Tibial nerve (tissue), 4 donors: Measurements from ENCODE around the gene LAMP2. TPM values are rescaled to one million over a fixed set of nuclear protein-coding genes. Genes with fewer than 3 reads are reported as not detected.

Experiments used
- DNase-seq, 2 donors: peaks; one replicate each; pipeline ENCODE4 v3.0.0-alpha.2; 2019; ENCODE audit warnings: low spot score in 2 of 2
- H3K27ac ChIP-seq, 4 donors: fragments of 200-600 bp; sonication (generic) in 3 of 4; one replicate each; pipeline ENCODE4 v1.5.1; 2017 to 2019; ENCODE audit warnings: mild to moderate bottlenecking in 1 of 4
- H3K27me3 ChIP-seq, 2 donors: fragments of 200-600 bp; sonication (generic) in 1 of 2; one replicate each; pipeline versions ENCODE4 v1.5.1 to v1.6.0; 2017 to 2019
- H3K36me3 ChIP-seq, 3 donors: fragments of 200-600 bp; sonication (generic); one replicate each; pipeline ENCODE4 v1.5.1; 2018 to 2019
- H3K4me1 ChIP-seq, 4 donors: fragments of 200-600 bp; sonication (generic) in 3 of 4; one replicate each; pipeline ENCODE4 v1.5.1; 2017 to 2019
- H3K4me3 ChIP-seq, 4 donors: fragments of 200-600 bp; sonication (generic) in 3 of 4; one replicate each; pipeline ENCODE4 v1.5.1; 2017 to 2019; ENCODE audit warnings: mild to moderate bottlenecking in 1 of 4, moderate library complexity in 1 of 4
- H3K9me3 ChIP-seq, 4 donors: fragments of 200-600 bp; sonication (generic) in 3 of 4; one replicate each; pipeline ENCODE4 v1.5.1; 2017 to 2019
- EP300 ChIP-seq, 2 donors: sonication (generic); formaldehyde crosslinking; IDR thresholded peaks; one replicate each; pipeline ENCODE4 v1.6.1; 2017; ENCODE audit warnings: antibody characterized with exemption in 2 of 2, mild to moderate bottlenecking in 1 of 2
- POLR2A ChIP-seq, 2 donors: fragments of 450-650 bp; IDR thresholded peaks; one replicate each; pipeline ENCODE4 v1.6.1; 2017; ENCODE audit warnings: antibody characterized with exemption in 2 of 2, mild to moderate bottlenecking in 2 of 2, moderate library complexity in 2 of 2
- WGBS, 2 donors: methylation state at CpG; one replicate each; pipeline ENCODE4 v1.1.5; 2018; 5-methylcytosine and 5-hydroxymethylcytosine counted together
- total RNA-seq, 4 donors: library from RNA; depleted of rRNA; stranded (reverse); fragments of >200 nt; gene quantifications; one replicate each; pipeline ENCODE4 v1.1.0, GENCODE V29; 2016
- TF ChIP-seq, protein P1 (sequence below), 5 experiments: fragments of 200-600 bp in 3 of 5; fragments of 450-650 bp in 2 of 5; sonication (generic) in 3 of 5; IDR thresholded peaks; one replicate each; pipeline ENCODE4 v1.5.1; 2016 to 2019; ENCODE audit warnings: antibody characterized with exemption in 5 of 5, mild to moderate bottlenecking in 3 of 5, moderate library complexity in 2 of 5

Gene LAMP2
- 100 to 1,000 TPM in 3 of 4 donors, 10 to 100 TPM in 1; 84.9 to 110 (median 106) TPM for total RNA-seq

GRCh38 chrX:120468825-120469525 lies at the start of gene LAMP2:
TSS of gene LAMP2 (minus strand) at chrX:120469296. CDS start at chrX:120469169, 127 bp downstream.
- 0 to 34% methylated on average over 39 to 50 of the region's 50 CpGs for WGBS, 2 donors
- TF ChIP-seq EP300 (IDR thresholded peaks at IDR 0.05): peak; percentile 60 to 95
- TF ChIP-seq, protein P1, sequence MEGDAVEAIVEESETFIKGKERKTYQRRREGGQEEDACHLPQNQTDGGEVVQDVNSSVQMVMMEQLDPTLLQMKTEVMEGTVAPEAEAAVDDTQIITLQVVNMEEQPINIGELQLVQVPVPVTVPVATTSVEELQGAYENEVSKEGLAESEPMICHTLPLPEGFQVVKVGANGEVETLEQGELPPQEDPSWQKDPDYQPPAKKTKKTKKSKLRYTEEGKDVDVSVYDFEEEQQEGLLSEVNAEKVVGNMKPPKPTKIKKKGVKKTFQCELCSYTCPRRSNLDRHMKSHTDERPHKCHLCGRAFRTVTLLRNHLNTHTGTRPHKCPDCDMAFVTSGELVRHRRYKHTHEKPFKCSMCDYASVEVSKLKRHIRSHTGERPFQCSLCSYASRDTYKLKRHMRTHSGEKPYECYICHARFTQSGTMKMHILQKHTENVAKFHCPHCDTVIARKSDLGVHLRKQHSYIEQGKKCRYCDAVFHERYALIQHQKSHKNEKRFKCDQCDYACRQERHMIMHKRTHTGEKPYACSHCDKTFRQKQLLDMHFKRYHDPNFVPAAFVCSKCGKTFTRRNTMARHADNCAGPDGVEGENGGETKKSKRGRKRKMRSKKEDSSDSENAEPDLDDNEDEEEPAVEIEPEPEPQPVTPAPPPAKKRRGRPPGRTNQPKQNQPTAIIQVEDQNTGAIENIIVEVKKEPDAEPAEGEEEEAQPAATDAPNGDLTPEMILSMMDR (IDR thresholded peaks at IDR 0.05): no peak
- TF ChIP-seq POLR2A (IDR thresholded peaks at IDR 0.05): peak; percentile 81 to 83

GRCh38 chrX:120517936-120518335 lies 48.8 kb upstream of the LAMP2 start:
- Histone ChIP-seq H3K9me3 (no peaks in the 10 kb centered on the region), H3K27me3 (no peaks in the 10 kb centered on the region), H3K4me1 (peaks cover 0 to 3% (median 0%) of the 10 kb centered on the region in 4 donors), H3K36me3 (no peaks in the 10 kb centered on the region), H3K27ac (no peak overlapping the region), H3K4me3 (no peak overlapping the region)
- 22 to 57% methylated on average over 3 of the region's 3 CpGs for WGBS, 2 donors
- no peak for DNase-seq
- TF ChIP-seq EP300 (IDR thresholded peaks at IDR 0.05) (no peak), POLR2A (IDR thresholded peaks at IDR 0.05) (no peak)
- TF ChIP-seq, protein P1 (IDR thresholded peaks at IDR 0.05): no peak

More at GRCh38 chrX:120468825-120469525, at the start of gene LAMP2:
- Histone ChIP-seq H3K27me3 (peaks cover 0 to 7% of the 10 kb centered on the region in 2 donors), H3K9me3 (no peaks in the 10 kb centered on the region), H3K27ac (peak within 1 kb of the TSS; percentile 78 to 96 (median 90)), H3K4me3 (peak within 1 kb of the TSS; percentile 50 to 69 (median 62)), H3K4me1 (peaks cover 0 to 24% (median under 1%) of the 10 kb centered on the region in 4 donors), H3K36me3 (no peaks in the 10 kb centered on the region)
- peak; percentile 80 to 86 for DNase-seq

GRCh38 chrX:120514236-120514635 lies 45.1 kb upstream of the LAMP2 start:
- DNase-seq: no peak
- H3K27me3 ChIP-seq: no peaks in the 10 kb centered on the region
- no peak for TF ChIP-seq POLR2A (IDR thresholded peaks at IDR 0.05)
- TF ChIP-seq EP300 (IDR thresholded peaks at IDR 0.05): no peak
- TF ChIP-seq, protein P1 (IDR thresholded peaks at IDR 0.05): peak in 1 of 5 experiments; percentile 17
- H3K4me1 ChIP-seq: peaks cover 0 to 3% (median 0%) of the 10 kb centered on the region in 4 donors
- H3K9me3 ChIP-seq: no peaks in the 10 kb centered on the region
- H3K27ac ChIP-seq: no peak overlapping the region
- H3K36me3 ChIP-seq: no peaks in the 10 kb centered on the region
- 29 to 57% methylated on average over 1 of the region's 1 CpG for WGBS, 2 donors
- H3K4me3 ChIP-seq: no peak overlapping the region

DNA sequence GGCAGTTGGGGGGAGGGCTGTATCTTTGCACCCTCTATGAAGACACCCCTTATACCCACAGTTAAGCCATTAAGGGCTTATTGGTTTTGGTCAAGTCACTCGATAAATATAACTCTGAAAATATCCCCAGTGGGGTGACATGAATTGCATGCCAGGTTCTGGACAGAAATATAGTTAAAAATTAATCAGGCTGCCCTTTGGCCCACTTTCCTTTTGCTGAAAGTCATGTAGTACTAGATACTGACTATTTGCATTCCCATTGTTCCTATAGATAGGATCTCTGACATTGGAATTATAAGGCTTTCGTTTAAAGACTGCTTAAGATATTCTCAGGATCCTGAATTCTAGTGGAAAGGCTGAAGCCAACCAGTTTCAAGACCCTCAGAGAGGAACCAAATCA lies 43.5 kb upstream of the LAMP2 start:
- H3K36me3 ChIP-seq: no peaks in the 10 kb centered on the region
- H3K9me3 ChIP-seq: no peaks in the 10 kb centered on the region
- no peak overlapping the region for H3K4me3 ChIP-seq
- no peaks in the 10 kb centered on the region for H3K27me3 ChIP-seq
- no peak overlapping the region for H3K27ac ChIP-seq
- no peak for DNase-seq
- 80 to 81% methylated on average over 1 to 2 of the region's 2 CpGs for WGBS, 2 donors
- TF ChIP-seq POLR2A (IDR thresholded peaks at IDR 0.05) (no peak), EP300 (IDR thresholded peaks at IDR 0.05) (no peak)
- TF ChIP-seq, protein P1 (IDR thresholded peaks at IDR 0.05): no peak
- H3K4me1 ChIP-seq: no peaks in the 10 kb centered on the region

DNA sequence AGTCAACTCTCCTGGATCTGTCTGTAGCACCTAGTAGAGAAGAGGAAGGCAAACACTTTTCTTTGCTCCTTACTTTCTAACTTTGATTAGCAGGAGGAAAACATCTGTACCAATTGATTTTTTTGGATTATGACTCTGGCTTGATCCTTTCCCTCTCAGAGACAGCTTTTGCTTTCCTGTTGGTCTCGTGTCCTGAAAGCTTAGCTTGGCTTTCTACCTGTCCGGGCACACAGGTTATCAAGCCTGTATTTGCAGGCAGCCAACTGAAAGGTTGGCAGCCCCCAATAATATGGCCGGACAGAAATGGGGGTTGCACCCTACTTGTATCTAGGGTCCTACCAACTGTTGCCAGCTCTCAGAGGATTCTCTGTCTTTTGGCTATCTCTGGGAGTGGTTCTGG lies 43.1 kb upstream of the LAMP2 start:
- no peak overlapping the region for H3K27ac ChIP-seq
- H3K36me3 ChIP-seq: no peaks in the 10 kb centered on the region
- WGBS, 2 donors: 76% methylated on average over 3 of the region's 3 CpGs; no CpG with 5 or more reads in 1 of the 2 donors
- H3K9me3 ChIP-seq: no peaks in the 10 kb centered on the region
- no peak overlapping the region for H3K4me3 ChIP-seq
- no peaks in the 10 kb centered on the region for H3K27me3 ChIP-seq
- DNase-seq: no peak
- TF ChIP-seq, protein P1 (IDR thresholded peaks at IDR 0.05): no peak
- TF ChIP-seq EP300 (IDR thresholded peaks at IDR 0.05) (no peak), POLR2A (IDR thresholded peaks at IDR 0.05) (no peak)
- H3K4me1 ChIP-seq: no peaks in the 10 kb centered on the region
